Liver (tissue), 9 donors: ENCODE measurements around the gene CMTM7. TPM values are rescaled to one million over a fixed set of nuclear protein-coding genes. Genes with fewer than 3 reads are reported as not detected.

Source experiments
- DNase-seq: peaks from one replicate; pipeline ENCODE4 v3.0.0-alpha.2; 2017; ENCODE audit warnings: low spot score
- H3K27ac ChIP-seq, 2 donors: one replicate each; pipeline ENCODE4 v1.7.0; 2013; ENCODE audit warnings: inconsistent platforms in 2 of 2, low read length in 2 of 2, control low read depth in 1 of 2, low read depth in 1 of 2, mild to moderate bottlenecking in 1 of 2
- H3K27me3 ChIP-seq, 4 donors: one replicate each; pipeline versions ENCODE4 v1.6.1 to v1.7.0; 2013; ENCODE audit warnings: low read length in 3 of 4, inconsistent platforms in 1 of 4, mild to moderate bottlenecking in 1 of 4, moderate library complexity in 1 of 4; ENCODE audit not compliant: control insufficient read depth in 4 of 4, insufficient read depth in 4 of 4
- H3K36me3 ChIP-seq, 4 donors: one replicate each; pipeline versions ENCODE4 v1.6.1 to v1.7.0; 2013; ENCODE audit warnings: low read length in 3 of 4, mild to moderate bottlenecking in 3 of 4, low read depth in 1 of 4, moderate library complexity in 1 of 4; ENCODE audit not compliant: control insufficient read depth in 4 of 4, insufficient read depth in 3 of 4
- H3K4me1 ChIP-seq, 4 donors: one replicate each; pipeline versions ENCODE4 v1.6.1 to v1.7.0; 2013; ENCODE audit warnings: low read length in 3 of 4, mild to moderate bottlenecking in 3 of 4, moderate library complexity in 1 of 4; ENCODE audit not compliant: control insufficient read depth in 4 of 4, insufficient read depth in 4 of 4
- H3K4me3 ChIP-seq, 3 donors: one replicate each; pipeline versions ENCODE4 v1.6.1 to v1.7.0; 2013; ENCODE audit warnings: low read length in 3 of 3, control low read depth in 1 of 3, low read depth in 1 of 3, mild to moderate bottlenecking in 1 of 3
- H3K9ac ChIP-seq, 2 donors: one replicate each; pipeline ENCODE4 v1.7.0; 2013; ENCODE audit warnings: low read length in 2 of 2, mild to moderate bottlenecking in 2 of 2, moderate library complexity in 2 of 2, control low read depth in 1 of 2, low read depth in 1 of 2
- H3K9me3 ChIP-seq, 4 donors: one replicate each; pipeline versions ENCODE4 v1.6.1 to v1.7.0; 2013; ENCODE audit warnings: low read length in 3 of 4; ENCODE audit not compliant: control insufficient read depth in 4 of 4
- ATF3 ChIP-seq: IDR thresholded peaks from 2 replicates; pipeline ENCODE4 v1.6.1; 2016; ENCODE audit warnings: antibody characterized with exemption
- CTCF ChIP-seq: fragments of 150-350 bp; IDR thresholded peaks from 2 replicates; pipeline ENCODE4 v1.5.1; 2017; ENCODE audit warnings: improper control_type of control experiment, low read depth, low read length; ENCODE audit not compliant: missing input control
- EGR1 ChIP-seq, 2 donors: IDR thresholded peaks; 2 replicates each; pipeline ENCODE4 v1.6.1; 2016 to 2018; ENCODE audit warnings: antibody characterized with exemption in 2 of 2, low read depth in 2 of 2
- FOXA1 ChIP-seq: IDR thresholded peaks from 2 replicates; pipeline ENCODE4 v1.6.1; 2016; ENCODE audit warnings: antibody characterized with exemption
- FOXA2 ChIP-seq: IDR thresholded peaks from 2 replicates; pipeline ENCODE4 v1.6.1; 2016; ENCODE audit warnings: antibody characterized with exemption
- HNF4A ChIP-seq, 2 donors: conservative IDR thresholded peaks; 2 replicates each; pipeline ENCODE4 v1.6.1; 2016; ENCODE audit warnings: antibody characterized with exemption in 2 of 2, mild to moderate bottlenecking in 2 of 2
- JUND ChIP-seq, 2 donors: IDR thresholded peaks; 2 replicates each; pipeline ENCODE4 v1.6.1; 2016; ENCODE audit warnings: antibody characterized with exemption in 2 of 2
- SP1 ChIP-seq: IDR thresholded peaks from 2 replicates; pipeline ENCODE4 v1.6.1; 2018; ENCODE audit warnings: antibody characterized with exemption, mild to moderate bottlenecking
- YY1 ChIP-seq: IDR thresholded peaks from 2 replicates; pipeline ENCODE4 v1.6.1; 2016; ENCODE audit warnings: antibody characterized with exemption, mild to moderate bottlenecking
- ZBTB33 ChIP-seq: IDR thresholded peaks from 2 replicates; pipeline ENCODE4 v1.6.1; 2016; ENCODE audit warnings: antibody characterized with exemption
- WGBS: extraction: QIAGEN DNeasy Blood & Tissue Kit; methylation state at CpG from one replicate; pipeline ENCODE4 v1.1.7; 2013; 5-methylcytosine and 5-hydroxymethylcytosine counted together
- polyA plus RNA-seq, 2 donors: library from polyadenylated mRNA; stranded (reverse) in 1 of 2; unstranded in 1 of 2; fragments of 200-250 nt in 1 of 2; fragments of >200 nt in 1 of 2; fragmentation: Nextera tagmentation in 1 of 2; extraction: Ambion mirVana in 1 of 2; gene quantifications; one replicate each; pipeline versions ENCODE4 v1.2.1 to v1.2.3, GENCODE V29; 2013 to 2015
- total RNA-seq, 2 donors: library from RNA; depleted of rRNA; stranded (reverse); fragments of >200 nt; gene quantifications; one replicate each; pipeline ENCODE4 v1.2.3, GENCODE V29; 2014
- TF ChIP-seq, protein P1 (sequence below): IDR thresholded peaks from 2 replicates; pipeline ENCODE4 v1.6.1; 2016; ENCODE audit warnings: antibody characterized with exemption, mild to moderate bottlenecking
- donor health status: healthy.
- donor health status: healthy.
- donor health status: healthy.
- donor health status: healthy.
- donor health status: healthy.

CMTM7 gene
- total and polyA plus RNA-seq, 4 donors = 3.6 to 20.3 (median 4.1) TPM

DNA sequence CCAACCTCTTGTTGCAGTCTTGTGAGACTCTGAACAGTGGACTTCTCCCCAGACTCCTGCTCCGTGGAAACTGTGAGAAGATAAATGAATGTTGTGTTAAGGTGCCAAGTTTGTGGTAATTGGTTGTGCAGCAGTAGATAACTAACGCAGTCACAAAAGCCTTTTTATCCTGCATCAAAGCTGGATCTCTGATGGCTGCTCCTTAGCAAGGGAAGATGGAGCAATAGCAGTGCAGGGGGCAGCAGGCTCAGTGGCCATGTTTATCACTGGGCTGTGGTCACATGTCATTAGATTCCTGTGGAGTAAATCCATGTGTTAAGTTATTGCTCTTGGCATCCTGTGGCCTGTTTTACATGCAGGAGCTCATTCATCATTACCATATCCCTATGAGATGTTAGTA, 13.5 kb downstream of the CMTM7 start:
- Histone ChIP-seq H3K27ac (no peak overlapping the region), H3K4me1 (peaks cover 0 to 10% (median 6%) of the 10 kb centered on the region in 4 donors), H3K9ac (no peak overlapping the region), H3K4me3 (no peak overlapping the region), H3K27me3 (no peaks in the 10 kb centered on the region), H3K36me3 (no peaks in the 10 kb centered on the region), H3K9me3 (no peaks in the 10 kb centered on the region)
- DNase-seq = no peak
- WGBS = 34% methylated on average over 2 of the region's 2 CpGs
- no peak for TF ChIP-seq HNF4A (conservative IDR thresholded peaks at IDR 0.05)

- no peak for DNase-seq
- Histone ChIP-seq H3K4me1 (peaks cover 0 to 10% (median 6%) of the 10 kb centered on the region in 4 donors), H3K9ac (no peak overlapping the region), H3K27me3 (no peaks in the 10 kb centered on the region), H3K36me3 (no peaks in the 10 kb centered on the region), H3K27ac (no peak overlapping the region), H3K9me3 (no peaks in the 10 kb centered on the region), H3K4me3 (no peak overlapping the region)
- no peak for TF ChIP-seq SP1
- no peak for TF ChIP-seq JUND (IDR thresholded peaks at IDR 0.05)
- TF ChIP-seq, protein P1, sequence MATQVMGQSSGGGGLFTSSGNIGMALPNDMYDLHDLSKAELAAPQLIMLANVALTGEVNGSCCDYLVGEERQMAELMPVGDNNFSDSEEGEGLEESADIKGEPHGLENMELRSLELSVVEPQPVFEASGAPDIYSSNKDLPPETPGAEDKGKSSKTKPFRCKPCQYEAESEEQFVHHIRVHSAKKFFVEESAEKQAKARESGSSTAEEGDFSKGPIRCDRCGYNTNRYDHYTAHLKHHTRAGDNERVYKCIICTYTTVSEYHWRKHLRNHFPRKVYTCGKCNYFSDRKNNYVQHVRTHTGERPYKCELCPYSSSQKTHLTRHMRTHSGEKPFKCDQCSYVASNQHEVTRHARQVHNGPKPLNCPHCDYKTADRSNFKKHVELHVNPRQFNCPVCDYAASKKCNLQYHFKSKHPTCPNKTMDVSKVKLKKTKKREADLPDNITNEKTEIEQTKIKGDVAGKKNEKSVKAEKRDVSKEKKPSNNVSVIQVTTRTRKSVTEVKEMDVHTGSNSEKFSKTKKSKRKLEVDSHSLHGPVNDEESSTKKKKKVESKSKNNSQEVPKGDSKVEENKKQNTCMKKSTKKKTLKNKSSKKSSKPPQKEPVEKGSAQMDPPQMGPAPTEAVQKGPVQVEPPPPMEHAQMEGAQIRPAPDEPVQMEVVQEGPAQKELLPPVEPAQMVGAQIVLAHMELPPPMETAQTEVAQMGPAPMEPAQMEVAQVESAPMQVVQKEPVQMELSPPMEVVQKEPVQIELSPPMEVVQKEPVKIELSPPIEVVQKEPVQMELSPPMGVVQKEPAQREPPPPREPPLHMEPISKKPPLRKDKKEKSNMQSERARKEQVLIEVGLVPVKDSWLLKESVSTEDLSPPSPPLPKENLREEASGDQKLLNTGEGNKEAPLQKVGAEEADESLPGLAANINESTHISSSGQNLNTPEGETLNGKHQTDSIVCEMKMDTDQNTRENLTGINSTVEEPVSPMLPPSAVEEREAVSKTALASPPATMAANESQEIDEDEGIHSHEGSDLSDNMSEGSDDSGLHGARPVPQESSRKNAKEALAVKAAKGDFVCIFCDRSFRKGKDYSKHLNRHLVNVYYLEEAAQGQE = no peak
- 58% methylated on average over 7 of the region's 7 CpGs for WGBS
These were observed 14.2 kb downstream of the CMTM7 start for GRCh38 chr3:32405711-32406323.

- DNase-seq = no peak
- WGBS = 83% methylated on average over 7 of the region's 7 CpGs
These were observed 15.1 kb downstream of the CMTM7 start for GRCh38 chr3:32406486-32407408.

More at GRCh38 chr3:32406486-32407408, 15.1 kb downstream of the CMTM7 start:
- no peak overlapping the region for H3K4me3 ChIP-seq
- TF ChIP-seq YY1 = no peak
- no peak for TF ChIP-seq ZBTB33
- TF ChIP-seq FOXA2 = no peak
- no peak for TF ChIP-seq ATF3
- TF ChIP-seq EGR1 (IDR thresholded peaks at IDR 0.05; ENCODE audit: low read depth in 2 of 2) = no peak
- TF ChIP-seq FOXA1 = no peak
- no peak for TF ChIP-seq CTCF
- H3K9ac ChIP-seq = no peak overlapping the region
- H3K36me3 ChIP-seq = no peaks in the 10 kb centered on the region
- H3K27ac ChIP-seq = peak overlapping the region in 1 of 2 donors; percentile 23
- H3K4me1 ChIP-seq = peaks cover 0 to 3% (median under 1%) of the 10 kb centered on the region in 4 donors
- H3K9me3 ChIP-seq = no peaks in the 10 kb centered on the region
- H3K27me3 ChIP-seq = no peaks in the 10 kb centered on the region
